ENCODE data around the gene RBBP8NL.

The RBBP8NL gene

GRCh38 chr20:62377064-62377461, 50.3 kb downstream of the RBBP8NL start:
- TF ChIP-seq TCF12 (IDR thresholded peaks at IDR 0.05; ENCODE audit: low read depth) (no peak), USF1 (IDR thresholded peaks at IDR 0.05) (no peak), RAD21 (IDR thresholded peaks at IDR 0.05; ENCODE audit: low read depth) (no peak), TEAD4 (IDR thresholded peaks at IDR 0.05) (no peak), EGR1 (IDR thresholded peaks at IDR 0.05) (no peak), ZBTB7A (IDR thresholded peaks at IDR 0.05; ENCODE audit: low read depth) (no peak), NFIC (IDR thresholded peaks at IDR 0.05) (no peak), TAF1 (IDR thresholded peaks at IDR 0.05; ENCODE audit: low read depth) (no peak), CREB1 (IDR thresholded peaks at IDR 0.05; ENCODE audit: low read depth) (no peak), FOXM1 (IDR thresholded peaks at IDR 0.05; ENCODE audit: borderline replicate concordance, low read depth) (no peak)

GRCh38 chr20:62376112-62377063, 51.0 kb downstream of the RBBP8NL start:
- TF ChIP-seq REST (IDR thresholded peaks at IDR 0.05; ENCODE audit: low read depth) (no peak), TEAD4 (IDR thresholded peaks at IDR 0.05) (peak; percentile 91), TCF12 (IDR thresholded peaks at IDR 0.05; ENCODE audit: low read depth) (peak; percentile 84), CEBPB (IDR thresholded peaks at IDR 0.05) (no peak), ZBTB7A (IDR thresholded peaks at IDR 0.05; ENCODE audit: low read depth) (peak; percentile 81), YY1 (IDR thresholded peaks at IDR 0.05; ENCODE audit: low read depth) (no peak), FOXM1 (IDR thresholded peaks at IDR 0.05; ENCODE audit: borderline replicate concordance, low read depth) (peak; percentile 58; the same call in 1 of the 2 replicates), CREB1 (IDR thresholded peaks at IDR 0.05; ENCODE audit: low read depth) (no peak), USF1 (IDR thresholded peaks at IDR 0.05) (no peak), EGR1 (IDR thresholded peaks at IDR 0.05) (no peak), NFIC (IDR thresholded peaks at IDR 0.05) (peak; percentile 92), EP300 (IDR thresholded peaks at IDR 0.05; ENCODE audit: borderline replicate concordance) (peak; percentile 90), MAX (IDR thresholded peaks at IDR 0.05) (peak; percentile 53; the same call in 1 of the 2 replicates), RAD21 (IDR thresholded peaks at IDR 0.05; ENCODE audit: low read depth) (peak; percentile 45; the same call in 1 of the 2 replicates), TAF1 (IDR thresholded peaks at IDR 0.05; ENCODE audit: low read depth) (peak; percentile 42; the same call in 1 of the 2 replicates)

- no peak for TF ChIP-seq TCF12 (IDR thresholded peaks at IDR 0.05; ENCODE audit: low read depth)
- no peak for TF ChIP-seq CEBPB (IDR thresholded peaks at IDR 0.05)
- TF ChIP-seq MAX (IDR thresholded peaks at IDR 0.05) = peak; percentile 84
- 0 out of 2 replicates have a peak, but pooled peaks have one; percentile 13 for TF ChIP-seq EP300 (IDR thresholded peaks at IDR 0.05; ENCODE audit: borderline replicate concordance)
Observed at GRCh38 chr20:62374331-62375152, 52.8 kb downstream of the RBBP8NL start.

- TF ChIP-seq TCF12 (IDR thresholded peaks at IDR 0.05; ENCODE audit: low read depth) (0 out of 2 replicates have a peak, but pooled peaks have one; percentile 19), ZBTB7A (IDR thresholded peaks at IDR 0.05; ENCODE audit: low read depth) (peak; percentile 89), EP300 (IDR thresholded peaks at IDR 0.05; ENCODE audit: borderline replicate concordance) (no peak), RAD21 (IDR thresholded peaks at IDR 0.05; ENCODE audit: low read depth) (no peak)
Observed at GRCh38 chr20:62372042-62372993, 55.0 kb downstream of the RBBP8NL start.

GRCh38 chr20:62371588-62372041, 55.7 kb downstream of the RBBP8NL start:
- TF ChIP-seq ZBTB7A (IDR thresholded peaks at IDR 0.05; ENCODE audit: low read depth) = 0 out of 2 replicates have a peak, but pooled peaks have one; percentile 26
- no peak for TF ChIP-seq CREB1 (IDR thresholded peaks at IDR 0.05; ENCODE audit: low read depth)
- no peak for TF ChIP-seq RAD21 (IDR thresholded peaks at IDR 0.05; ENCODE audit: low read depth)
- TF ChIP-seq EGR1 (IDR thresholded peaks at IDR 0.05) = no peak
- TF ChIP-seq REST (IDR thresholded peaks at IDR 0.05; ENCODE audit: low read depth) = no peak
- no peak for TF ChIP-seq TAF1 (IDR thresholded peaks at IDR 0.05; ENCODE audit: low read depth)

Measured in Ishikawa (cell line).